Measurements from ENCODE around the gene IRGC. TPM values are rescaled to one million over a fixed set of nuclear protein-coding genes. Genes with fewer than 3 reads are reported as not detected.

The IRGC gene
- total and polyA plus RNA-seq, 11 donors = not detected

DNA sequence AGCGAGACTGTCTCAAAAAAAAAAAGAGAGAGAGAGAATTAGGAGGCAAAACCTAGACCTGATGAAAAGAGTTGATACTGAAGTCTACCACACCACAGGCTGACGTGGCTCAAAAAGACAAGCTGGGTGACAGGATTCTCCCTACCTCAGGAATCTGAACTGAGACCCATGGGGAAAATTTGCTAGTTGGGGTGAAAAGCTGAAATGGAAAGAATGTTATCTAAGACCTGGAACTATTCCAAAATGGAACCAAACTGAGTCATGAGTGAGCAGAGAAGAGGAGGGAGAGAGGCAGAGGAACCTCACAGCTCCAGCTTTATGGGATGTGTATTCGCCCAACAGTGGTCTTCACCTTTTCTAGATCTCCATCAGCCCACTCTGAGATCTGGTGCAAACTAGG lies 27.2 kb downstream of the IRGC start:
- no peaks in the 10 kb centered on the region for H3K9me3 ChIP-seq
- 81 to 93% (median 87%) methylated on average over 3 of the region's 3 CpGs for WGBS, 4 donors
- no peak overlapping the region for H3K4me3 ChIP-seq
- peaks cover 0 to 20% (median 4%) of the 10 kb centered on the region in 12 donors for H3K4me1 ChIP-seq
- TF ChIP-seq, protein P1, sequence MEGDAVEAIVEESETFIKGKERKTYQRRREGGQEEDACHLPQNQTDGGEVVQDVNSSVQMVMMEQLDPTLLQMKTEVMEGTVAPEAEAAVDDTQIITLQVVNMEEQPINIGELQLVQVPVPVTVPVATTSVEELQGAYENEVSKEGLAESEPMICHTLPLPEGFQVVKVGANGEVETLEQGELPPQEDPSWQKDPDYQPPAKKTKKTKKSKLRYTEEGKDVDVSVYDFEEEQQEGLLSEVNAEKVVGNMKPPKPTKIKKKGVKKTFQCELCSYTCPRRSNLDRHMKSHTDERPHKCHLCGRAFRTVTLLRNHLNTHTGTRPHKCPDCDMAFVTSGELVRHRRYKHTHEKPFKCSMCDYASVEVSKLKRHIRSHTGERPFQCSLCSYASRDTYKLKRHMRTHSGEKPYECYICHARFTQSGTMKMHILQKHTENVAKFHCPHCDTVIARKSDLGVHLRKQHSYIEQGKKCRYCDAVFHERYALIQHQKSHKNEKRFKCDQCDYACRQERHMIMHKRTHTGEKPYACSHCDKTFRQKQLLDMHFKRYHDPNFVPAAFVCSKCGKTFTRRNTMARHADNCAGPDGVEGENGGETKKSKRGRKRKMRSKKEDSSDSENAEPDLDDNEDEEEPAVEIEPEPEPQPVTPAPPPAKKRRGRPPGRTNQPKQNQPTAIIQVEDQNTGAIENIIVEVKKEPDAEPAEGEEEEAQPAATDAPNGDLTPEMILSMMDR (IDR thresholded peaks at IDR 0.05) = no peak
- TF ChIP-seq POLR2A (IDR thresholded peaks at IDR 0.05) = no peak
- H3K36me3 ChIP-seq = peaks cover 5 to 100% (median 95%) of the 10 kb centered on the region in 9 donors
- H3K27ac ChIP-seq = peak overlapping the region in 1 of 12 donors; percentile 8
- no peaks in the 10 kb centered on the region for H3K27me3 ChIP-seq
- ATAC-seq = no peak
- intact Hi-C loops (cut with DNase I) = no loop called here
- DNase-seq = no peak

DNA sequence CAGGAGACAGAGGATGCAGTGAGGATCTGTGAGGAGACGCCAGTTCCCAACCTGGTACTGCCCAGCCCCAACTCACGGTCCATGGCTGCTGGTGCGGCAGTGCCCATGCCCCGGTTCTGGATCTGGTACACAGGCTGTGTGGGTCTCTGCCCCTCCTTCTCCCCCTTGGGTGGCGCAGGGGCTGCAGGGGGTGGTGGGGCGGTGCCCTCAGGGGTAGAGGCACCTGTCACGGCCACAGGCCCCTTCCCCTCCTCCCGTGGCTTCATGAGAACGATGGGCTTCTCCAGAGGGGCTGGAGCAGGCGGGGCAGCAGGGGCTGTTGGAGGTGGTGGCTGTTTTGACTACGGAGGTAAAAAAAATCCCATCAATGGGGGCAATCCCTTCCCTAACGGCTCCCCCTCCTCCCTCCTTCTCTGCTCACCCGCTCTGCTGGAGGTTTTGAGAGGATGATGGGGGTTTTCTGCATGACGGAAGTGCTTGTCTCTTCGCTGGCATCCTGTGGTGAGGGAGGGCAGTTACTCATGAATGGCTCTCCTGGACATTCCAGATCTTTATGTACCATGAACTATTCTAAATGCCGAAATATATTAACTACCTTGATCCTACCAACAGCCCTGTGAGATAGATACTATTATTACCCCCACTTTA lies 31.8 kb downstream of the IRGC start:
- H3K27me3 ChIP-seq = no peaks in the 10 kb centered on the region
- TF ChIP-seq, protein P1 (IDR thresholded peaks at IDR 0.05) = no peak
- no peak for TF ChIP-seq POLR2A (IDR thresholded peaks at IDR 0.05)
- no peak for DNase-seq
- H3K9me3 ChIP-seq = no peaks in the 10 kb centered on the region
- ATAC-seq = no peak
- H3K36me3 ChIP-seq = peaks cover 5 to 96% (median 82%) of the 10 kb centered on the region in 9 donors
- no peak overlapping the region for H3K4me3 ChIP-seq
- peaks cover 0 to 33% (median 1%) of the 10 kb centered on the region in 12 donors for H3K4me1 ChIP-seq
- no peak overlapping the region for H3K27ac ChIP-seq
- 85 to 92% (median 86%) methylated on average over 13 to 16 of the region's 16 CpGs for WGBS, 4 donors
- intact Hi-C loops (cut with DNase I) = loop anchor here in 2 of 10 donors (5.0 kb wide), 1 partner anchor 35 kb away; the partner anchor contains the start of gene KCNN4 (in 2 of the 2)

GRCh38 chr19:43748205-43748594 lies 32.3 kb downstream of the IRGC start:
- 87 to 100% (median 93%) methylated on average over 1 to 4 of the region's 4 CpGs for WGBS, 4 donors
- Histone ChIP-seq H3K4me1 (peaks cover 0 to 36% (median 5%) of the 10 kb centered on the region in 12 donors), H3K36me3 (peaks cover 5 to 90% (median 79%) of the 10 kb centered on the region in 9 donors), H3K27me3 (no peaks in the 10 kb centered on the region), H3K27ac (no peak overlapping the region), H3K9me3 (no peaks in the 10 kb centered on the region), H3K4me3 (no peak overlapping the region)
- intact Hi-C loops (cut with DNase I) = loop anchor here in 2 of 10 donors (5.0 kb wide), 1 partner anchor 34 kb away; the partner anchor contains the start of gene KCNN4 (in 2 of the 2)
- DNase-seq = no peak
- ATAC-seq = no peak
- no peak for TF ChIP-seq POLR2A (IDR thresholded peaks at IDR 0.05)
- TF ChIP-seq, protein P1 (IDR thresholded peaks at IDR 0.05) = no peak

- Histone ChIP-seq H3K4me1 (peaks cover 0 to 36% (median 9%) of the 10 kb centered on the region in 12 donors), H3K4me3 (no peak overlapping the region), H3K27ac (no peak overlapping the region), H3K9me3 (no peaks in the 10 kb centered on the region), H3K27me3 (no peaks in the 10 kb centered on the region), H3K36me3 (peaks cover 5 to 85% (median 75%) of the 10 kb centered on the region in 9 donors)
- intact Hi-C loops (cut with DNase I) = loop anchor here in 2 of 10 donors (5.0 kb wide), 1 partner anchor 34 kb away; the partner anchor contains the start of gene KCNN4 (in 2 of the 2)
- DNase-seq (no peak), ATAC-seq (no peak)
- WGBS, 4 donors = 86 to 92% (median 88%) methylated on average over 4 of the region's 4 CpGs
- no peak for TF ChIP-seq POLR2A (IDR thresholded peaks at IDR 0.05)
- TF ChIP-seq, protein P1 (IDR thresholded peaks at IDR 0.05) = no peak
Observed at GRCh38 chr19:43748685-43749084, 32.8 kb downstream of the IRGC start.

Measured in heart left ventricle (tissue), 16 donors.